ENCODE results near the gene IGF1. TPM values are rescaled to one million over a fixed set of nuclear protein-coding genes. Genes with fewer than 3 reads are reported as not detected.

Gene IGF1
- total RNA-seq, 1 experiment from 2014 or later, result 0.42 TPM

GRCh38 chr12:102513272-102513671, 32.9 kb upstream of the IGF1 start:
- POLR2A ChIA-PET, result no interaction called here
- intact Hi-C loops (cut with micrococcal nuclease), result no loop called here
- DNase-seq (ENCODE audit: low read depth, low spot score) (no peak), ATAC-seq (no peak)
- Histone ChIP-seq H3K36me3 (ENCODE audit: control insufficient read depth in 1 of 2, insufficient read depth in 2 of 2, low read length in 2 of 2) (no peaks in the 10 kb centered on the region), H3K27me3 (ENCODE audit: insufficient read depth, low read length) (no peaks in the 10 kb centered on the region; the same call in 1 of the 2 replicates), H3K9me3 (ENCODE audit: control insufficient read depth in 1 of 2, insufficient read depth in 1 of 2, low read depth in 1 of 2, low read length in 2 of 2) (no peaks in the 10 kb centered on the region), H2AFZ (ENCODE audit: low read depth, low read length, poor library complexity, severe bottlenecking) (no peak overlapping the region), H3K9ac (ENCODE audit: low read length) (no peak overlapping the region), H4K20me1 (ENCODE audit: insufficient read depth) (no peaks in the 10 kb centered on the region), H3K9me2 (ENCODE audit: insufficient read depth) (no peaks in the 10 kb centered on the region), H3K4me3 (replicated peaks in 1 of 2; ENCODE audit: low read depth in 1 of 2, low read length in 2 of 2) (no peak overlapping the region), H3K79me2 (ENCODE audit: insufficient read depth, low read length) (no peaks in the 10 kb centered on the region), H3K27ac (ENCODE audit: low read depth, low read length) (no peak overlapping the region), H3K4me1 (ENCODE audit: control insufficient read depth in 1 of 2, insufficient read depth in 2 of 2, low read length in 2 of 2) (no peaks in the 10 kb centered on the region), H3K4me2 (ENCODE audit: low read length) (no peak overlapping the region)
- RAD21 ChIA-PET (ENCODE audit: low non-redundant PET in 1 of 2, low total read pairs in 2 of 2, uncharacterized antibody in 2 of 2, unreplicated experiment in 2 of 2), result no interaction called here
- TF ChIP-seq, protein P1, sequence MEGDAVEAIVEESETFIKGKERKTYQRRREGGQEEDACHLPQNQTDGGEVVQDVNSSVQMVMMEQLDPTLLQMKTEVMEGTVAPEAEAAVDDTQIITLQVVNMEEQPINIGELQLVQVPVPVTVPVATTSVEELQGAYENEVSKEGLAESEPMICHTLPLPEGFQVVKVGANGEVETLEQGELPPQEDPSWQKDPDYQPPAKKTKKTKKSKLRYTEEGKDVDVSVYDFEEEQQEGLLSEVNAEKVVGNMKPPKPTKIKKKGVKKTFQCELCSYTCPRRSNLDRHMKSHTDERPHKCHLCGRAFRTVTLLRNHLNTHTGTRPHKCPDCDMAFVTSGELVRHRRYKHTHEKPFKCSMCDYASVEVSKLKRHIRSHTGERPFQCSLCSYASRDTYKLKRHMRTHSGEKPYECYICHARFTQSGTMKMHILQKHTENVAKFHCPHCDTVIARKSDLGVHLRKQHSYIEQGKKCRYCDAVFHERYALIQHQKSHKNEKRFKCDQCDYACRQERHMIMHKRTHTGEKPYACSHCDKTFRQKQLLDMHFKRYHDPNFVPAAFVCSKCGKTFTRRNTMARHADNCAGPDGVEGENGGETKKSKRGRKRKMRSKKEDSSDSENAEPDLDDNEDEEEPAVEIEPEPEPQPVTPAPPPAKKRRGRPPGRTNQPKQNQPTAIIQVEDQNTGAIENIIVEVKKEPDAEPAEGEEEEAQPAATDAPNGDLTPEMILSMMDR (IDR thresholded peaks at IDR 0.05 in 2 of 3, conservative IDR thresholded peaks at IDR 0.05 in 1 of 3; ENCODE audit: borderline replicate concordance in 1 of 3, insufficient read depth in 1 of 3, low read depth in 2 of 3, low read length in 2 of 3), result no peak
- TF ChIP-seq CEBPB (IDR thresholded peaks at IDR 0.05; ENCODE audit: low read depth) (no peak), TCF7L2 (IDR thresholded peaks at IDR 0.05; ENCODE audit: borderline replicate concordance, extremely low read depth, insufficient read depth, insufficient read length) (no peak), EGR1 (IDR thresholded peaks at IDR 0.05; ENCODE audit: low read depth) (no peak), SP1 (IDR thresholded peaks at IDR 0.05; ENCODE audit: low read depth) (no peak), SIN3A (IDR thresholded peaks at IDR 0.05; ENCODE audit: low read depth) (no peak), JUND (IDR thresholded peaks at IDR 0.05) (no peak), EZH2 (IDR thresholded peaks at IDR 0.05) (no peak), POLR2A (IDR thresholded peaks at IDR 0.05; ENCODE audit: borderline replicate concordance, extremely low read depth, insufficient read depth, insufficient read length) (no peak), SRF (IDR thresholded peaks at IDR 0.05; ENCODE audit: low read depth) (no peak), ZNF274 (IDR thresholded peaks at IDR 0.05; ENCODE audit: low read depth, low read length) (no peak), YY1 (IDR thresholded peaks at IDR 0.05; ENCODE audit: extremely low read depth, insufficient replicate concordance, low read depth, low read length) (no peak), ZFX (IDR thresholded peaks at IDR 0.05) (no peak), POLR2AphosphoS5 (IDR thresholded peaks at IDR 0.05; ENCODE audit: low read depth, low read length) (no peak), FOSL1 (IDR thresholded peaks at IDR 0.05; ENCODE audit: low read depth) (no peak), CBX3 (IDR thresholded peaks at IDR 0.05; ENCODE audit: low read depth) (no peak)
- TF ChIP-seq, protein P2, sequence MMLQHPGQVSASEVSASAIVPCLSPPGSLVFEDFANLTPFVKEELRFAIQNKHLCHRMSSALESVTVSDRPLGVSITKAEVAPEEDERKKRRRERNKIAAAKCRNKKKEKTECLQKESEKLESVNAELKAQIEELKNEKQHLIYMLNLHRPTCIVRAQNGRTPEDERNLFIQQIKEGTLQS (IDR thresholded peaks at IDR 0.05), result no peak
- TF ChIP-seq, protein P3, sequence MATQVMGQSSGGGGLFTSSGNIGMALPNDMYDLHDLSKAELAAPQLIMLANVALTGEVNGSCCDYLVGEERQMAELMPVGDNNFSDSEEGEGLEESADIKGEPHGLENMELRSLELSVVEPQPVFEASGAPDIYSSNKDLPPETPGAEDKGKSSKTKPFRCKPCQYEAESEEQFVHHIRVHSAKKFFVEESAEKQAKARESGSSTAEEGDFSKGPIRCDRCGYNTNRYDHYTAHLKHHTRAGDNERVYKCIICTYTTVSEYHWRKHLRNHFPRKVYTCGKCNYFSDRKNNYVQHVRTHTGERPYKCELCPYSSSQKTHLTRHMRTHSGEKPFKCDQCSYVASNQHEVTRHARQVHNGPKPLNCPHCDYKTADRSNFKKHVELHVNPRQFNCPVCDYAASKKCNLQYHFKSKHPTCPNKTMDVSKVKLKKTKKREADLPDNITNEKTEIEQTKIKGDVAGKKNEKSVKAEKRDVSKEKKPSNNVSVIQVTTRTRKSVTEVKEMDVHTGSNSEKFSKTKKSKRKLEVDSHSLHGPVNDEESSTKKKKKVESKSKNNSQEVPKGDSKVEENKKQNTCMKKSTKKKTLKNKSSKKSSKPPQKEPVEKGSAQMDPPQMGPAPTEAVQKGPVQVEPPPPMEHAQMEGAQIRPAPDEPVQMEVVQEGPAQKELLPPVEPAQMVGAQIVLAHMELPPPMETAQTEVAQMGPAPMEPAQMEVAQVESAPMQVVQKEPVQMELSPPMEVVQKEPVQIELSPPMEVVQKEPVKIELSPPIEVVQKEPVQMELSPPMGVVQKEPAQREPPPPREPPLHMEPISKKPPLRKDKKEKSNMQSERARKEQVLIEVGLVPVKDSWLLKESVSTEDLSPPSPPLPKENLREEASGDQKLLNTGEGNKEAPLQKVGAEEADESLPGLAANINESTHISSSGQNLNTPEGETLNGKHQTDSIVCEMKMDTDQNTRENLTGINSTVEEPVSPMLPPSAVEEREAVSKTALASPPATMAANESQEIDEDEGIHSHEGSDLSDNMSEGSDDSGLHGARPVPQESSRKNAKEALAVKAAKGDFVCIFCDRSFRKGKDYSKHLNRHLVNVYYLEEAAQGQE (IDR thresholded peaks at IDR 0.05; ENCODE audit: low read depth), result no peak
- BruUV-seq (replicated peaks), result no TSS peak
- CTCF ChIA-PET, result no interaction called here
